SW 1271 (cell line): ENCODE measurements around the gene CABP5.

ENCODE experiments used
- DNase-seq, 2 experiments: peaks; one replicate each; lab custom pipeline; 2025; lab: John Stamatoyannopoulos, UW

CABP5 gene

DNA sequence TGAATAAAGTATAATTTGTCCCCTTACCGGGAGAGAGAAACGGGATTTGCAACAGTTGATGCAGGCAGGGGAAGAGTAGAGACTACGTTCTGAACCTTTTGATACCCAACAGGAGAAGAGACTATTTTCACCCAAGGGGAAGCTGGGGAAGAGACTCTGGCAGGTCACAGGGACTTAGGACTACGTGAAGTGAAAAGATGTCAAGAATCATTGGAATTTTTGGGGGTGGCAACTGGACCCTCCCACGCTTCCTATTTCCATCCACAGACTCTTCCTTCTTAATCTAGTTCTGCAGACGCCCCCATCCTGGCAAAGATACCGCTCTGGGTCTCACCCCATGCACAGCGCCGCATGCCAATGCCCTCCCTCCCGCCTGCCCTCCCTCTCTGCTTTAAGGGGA lies 13.8 kb downstream of the CABP5 start:
- DNase-seq, result no peak

DNA sequence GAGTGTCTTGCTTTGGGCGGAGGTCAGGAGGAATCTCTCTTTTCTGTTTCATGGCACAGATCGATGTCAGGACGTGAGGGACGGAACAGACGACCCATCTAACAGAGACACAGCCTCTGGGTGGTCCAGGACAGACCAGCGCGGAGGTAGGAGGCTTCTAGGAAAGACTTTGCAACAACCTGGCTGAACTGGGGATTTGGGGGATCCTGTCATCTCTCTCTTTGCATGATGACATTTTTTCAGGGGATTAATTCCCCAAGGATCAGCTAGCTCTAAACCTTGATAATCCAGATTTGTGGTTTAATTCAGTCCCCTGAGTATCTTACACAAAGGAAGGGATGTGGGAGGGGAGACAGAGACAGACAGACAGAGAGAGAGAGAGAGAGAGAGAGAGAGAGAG lies 14.4 kb downstream of the CABP5 start:
- no peak for DNase-seq

- no peak for DNase-seq
Observed at GRCh38 chr19:48025480-48025879, 18.4 kb downstream of the CABP5 start.

GRCh38 chr19:48023518-48023917 lies 20.4 kb downstream of the CABP5 start:
- no peak for DNase-seq

DNA sequence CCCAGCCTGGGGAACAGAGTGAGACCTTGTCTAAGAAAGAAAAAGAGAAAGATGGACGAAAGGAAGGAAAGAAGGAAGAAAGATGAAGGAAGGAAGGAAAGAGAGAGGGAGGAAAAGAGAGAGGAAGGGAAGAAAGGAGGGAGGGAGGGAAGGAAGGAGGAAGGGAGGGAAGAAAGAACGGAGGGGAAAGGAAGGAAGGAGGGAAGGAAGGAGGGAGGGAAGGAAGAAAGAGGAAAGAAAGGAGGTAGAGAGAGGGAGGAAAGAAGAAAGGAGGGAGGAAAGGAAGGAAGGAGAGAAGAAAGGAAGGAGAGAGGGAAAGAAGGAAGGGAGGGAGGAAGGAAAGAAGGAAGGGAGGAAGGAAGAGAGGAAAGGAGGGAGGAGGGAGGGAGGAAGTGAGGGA lies 20.9 kb downstream of the CABP5 start:
- no peak for DNase-seq

- DNase-seq, result no peak
Observed at GRCh38 chr19:48020686-48021085, 23.2 kb downstream of the CABP5 start.

DNA sequence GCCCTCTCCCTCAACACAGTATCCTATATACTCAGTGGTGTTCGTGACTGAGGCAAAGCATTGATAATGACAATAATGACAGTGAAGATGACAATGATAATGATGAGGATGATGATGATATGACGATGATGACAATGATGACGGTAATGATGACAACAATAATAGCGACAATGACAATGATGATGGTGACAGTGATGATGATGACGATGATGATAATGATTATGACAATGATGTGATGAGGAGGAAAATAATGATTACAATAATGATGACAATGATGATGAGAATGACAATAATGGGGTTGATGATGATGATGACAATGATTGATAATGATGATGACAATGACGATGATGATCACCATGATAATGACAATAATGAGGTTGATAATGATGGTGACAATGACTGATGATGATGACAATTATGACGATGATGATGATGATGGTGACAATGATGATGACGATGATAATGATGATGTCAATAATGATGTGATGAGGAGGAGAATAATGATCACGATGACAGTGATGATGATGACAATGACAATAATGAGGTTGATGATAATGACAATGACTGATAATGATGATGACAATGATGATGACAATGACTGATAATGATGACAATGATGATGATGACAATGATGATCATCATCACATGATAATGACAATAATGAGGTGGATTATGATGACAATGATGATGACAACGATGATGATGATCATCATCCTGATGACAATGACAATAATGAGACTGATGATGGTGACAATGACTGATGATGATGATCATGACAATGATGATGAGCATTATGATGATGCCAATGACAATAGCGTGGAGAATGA lies 32.7 kb downstream of the CABP5 start:
- DNase-seq, result no peak

- DNase-seq, result no peak
Observed at GRCh38 chr19:48006762-48007161, 37.1 kb downstream of the CABP5 start.

- no peak for DNase-seq
Observed at GRCh38 chr19:48004236-48004635, 39.6 kb downstream of the CABP5 start.

DNA sequence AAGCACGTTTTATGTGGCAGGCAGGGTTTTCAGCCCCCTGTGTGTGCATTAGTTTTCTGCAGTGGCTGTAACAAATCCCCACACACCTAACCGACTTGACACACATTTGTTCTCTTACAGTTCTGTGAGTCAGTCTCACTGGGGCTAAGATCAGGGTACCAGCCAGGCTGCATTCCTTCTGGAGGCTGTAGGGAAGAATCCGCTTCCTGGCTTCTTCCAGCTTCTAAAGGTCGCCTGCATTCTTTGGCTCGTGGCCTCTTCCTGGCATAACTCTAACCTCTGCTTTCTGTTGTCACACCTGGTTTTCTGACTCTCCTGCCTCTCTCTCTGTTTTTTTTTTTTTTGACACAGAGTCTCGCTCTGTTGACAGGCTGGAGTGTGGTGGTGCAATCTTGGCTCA lies 43.0 kb downstream of the CABP5 start:
- DNase-seq, result no peak

GRCh38 chr19:47998800-47999199 lies 45.1 kb downstream of the CABP5 start:
- DNase-seq, result no peak

GRCh38 chr19:47996230-47996727 lies 47.6 kb downstream of the CABP5 start:
- no peak for DNase-seq

DNA sequence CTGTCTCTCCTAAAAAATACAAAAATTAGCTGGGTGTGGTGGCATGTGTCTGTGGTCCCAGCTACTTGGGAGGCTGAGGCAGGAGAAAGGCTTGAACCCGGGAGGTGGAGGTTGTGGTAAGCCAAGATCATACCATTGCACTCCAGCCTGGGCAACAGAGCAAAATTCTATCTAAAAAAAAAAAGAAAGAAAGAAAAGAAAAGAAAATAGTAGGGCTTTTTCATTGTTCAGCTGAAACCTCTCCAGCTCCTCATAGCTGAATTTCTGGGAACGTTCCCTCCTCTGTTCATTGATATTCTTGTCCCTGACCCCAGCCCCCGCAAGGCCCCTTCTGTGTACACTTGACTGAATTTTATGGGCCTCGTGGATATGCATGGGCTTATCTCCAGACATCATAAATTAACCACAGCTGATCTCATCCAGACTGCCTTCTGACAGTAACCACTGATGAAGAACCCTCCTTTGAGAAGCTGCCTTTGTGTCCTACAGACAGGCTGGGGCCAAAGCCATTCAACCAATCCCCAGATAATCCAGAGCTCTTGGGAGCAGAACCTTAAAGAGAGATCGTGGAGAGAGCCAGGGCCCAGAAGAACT lies 49.6 kb downstream of the CABP5 start, which contains the start of gene ELSPBP1:
Gene ELSPBP1, plus strand, starts transcription at position 424 of the 594 bp plus-strand sequence. CDS start 14,036 bp downstream, outside the sequence.
- DNase-seq, result no peak

DNA sequence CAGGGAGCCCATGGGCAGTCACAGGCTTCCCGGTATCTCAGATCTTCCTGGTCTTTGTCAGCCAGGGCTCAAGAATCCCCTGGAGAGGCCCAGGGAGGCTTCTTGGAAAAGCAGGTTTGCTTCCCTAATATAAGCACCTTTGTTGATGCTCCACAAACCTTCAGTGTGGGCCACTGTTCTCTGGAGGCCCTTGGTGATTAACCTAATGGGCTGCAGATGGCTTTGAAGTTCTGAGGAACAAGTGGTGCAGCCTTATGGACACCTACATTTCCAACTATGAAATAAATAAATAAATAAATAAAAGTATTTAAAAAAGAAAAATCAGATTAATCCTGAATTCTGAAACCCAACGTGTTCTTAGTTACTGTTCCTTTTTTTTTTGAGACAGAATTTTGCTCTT lies 51.8 kb downstream of the CABP5 start, which contains the start of gene BSPH1:
Gene BSPH1, minus strand, starts transcription at position 101 of the 400 bp plus-strand sequence. Its CDS starts 89 bp downstream, at position 12.
- no peak for DNase-seq

GRCh38 chr19:47991191-47991808 lies 52.6 kb downstream of the CABP5 start:
- DNase-seq, result no peak
